Vagina (tissue), 2 donors: ENCODE data around the gene MPIG6B. TPM values are rescaled to one million over a fixed set of nuclear protein-coding genes. Genes with fewer than 3 reads are reported as not detected.

ENCODE experiments used
- DNase-seq, 2 donors: peaks; one replicate each; pipeline ENCODE4 v3.0.0-alpha.2; 2017; ENCODE audit errors: extremely low spot score in 2 of 2
- H3K27ac ChIP-seq: fragments of 200-600 bp; sonication (generic); one replicate; pipeline ENCODE4 v1.5.1; 2019
- H3K27me3 ChIP-seq: fragments of 200-600 bp; sonication (generic); one replicate; pipeline ENCODE4 v1.5.1; 2019
- H3K36me3 ChIP-seq, 2 donors: fragments of 200-600 bp; sonication (generic); one replicate each; pipeline ENCODE4 v1.5.1; 2017 to 2019
- H3K4me1 ChIP-seq: fragments of 200-600 bp; sonication (generic); one replicate; pipeline ENCODE4 v1.5.1; 2019
- H3K4me3 ChIP-seq, 2 donors: fragments of 200-600 bp; sonication (generic); 1 replicate in 1 of 2; 2 replicates in 1 of 2; pipeline ENCODE4 v1.5.1; 2016 to 2019
- H3K9me3 ChIP-seq: fragments of 200-600 bp; sonication (generic); one replicate; pipeline ENCODE4 v1.5.1; 2019
- POLR2A ChIP-seq, 2 donors: fragments of 450-650 bp; IDR thresholded peaks; one replicate each; pipeline ENCODE4 v1.6.1; 2017; ENCODE audit warnings: antibody characterized with exemption in 2 of 2, mild to moderate bottlenecking in 2 of 2, moderate library complexity in 2 of 2
- POLR2AphosphoS5 ChIP-seq, 2 donors: sonication (generic); formaldehyde crosslinking; IDR thresholded peaks; one replicate each; pipeline ENCODE4 v1.9.0; 2017; ENCODE audit warnings: antibody characterized with exemption in 2 of 2, mild to moderate bottlenecking in 2 of 2, low read depth in 1 of 2; ENCODE audit not compliant: insufficient read depth in 1 of 2
- intact Hi-C: fragments of 100-400 bp; cut with DNase I; formaldehyde crosslinking; loops from one replicate; pipeline ENCODE4 v1.15.1; 2023
- total RNA-seq: library from RNA; depleted of rRNA; stranded (reverse); fragments of >200 nt; gene quantifications from one replicate; pipeline ENCODE4 v1.2.3, GENCODE V29; 2016
- TF ChIP-seq, protein P1 (sequence below), 3 experiments: fragments of 450-650 bp in 2 of 3; fragments of 200-600 bp in 1 of 3; sonication (generic) in 1 of 3; IDR thresholded peaks; one replicate each; pipeline ENCODE4 v1.5.1; 2017 to 2019; ENCODE audit warnings: antibody characterized with exemption in 3 of 3, mild to moderate bottlenecking in 2 of 3, moderate library complexity in 2 of 3

MPIG6B gene
- total RNA-seq, 1 donor from 2014 or later: not detected

DNA sequence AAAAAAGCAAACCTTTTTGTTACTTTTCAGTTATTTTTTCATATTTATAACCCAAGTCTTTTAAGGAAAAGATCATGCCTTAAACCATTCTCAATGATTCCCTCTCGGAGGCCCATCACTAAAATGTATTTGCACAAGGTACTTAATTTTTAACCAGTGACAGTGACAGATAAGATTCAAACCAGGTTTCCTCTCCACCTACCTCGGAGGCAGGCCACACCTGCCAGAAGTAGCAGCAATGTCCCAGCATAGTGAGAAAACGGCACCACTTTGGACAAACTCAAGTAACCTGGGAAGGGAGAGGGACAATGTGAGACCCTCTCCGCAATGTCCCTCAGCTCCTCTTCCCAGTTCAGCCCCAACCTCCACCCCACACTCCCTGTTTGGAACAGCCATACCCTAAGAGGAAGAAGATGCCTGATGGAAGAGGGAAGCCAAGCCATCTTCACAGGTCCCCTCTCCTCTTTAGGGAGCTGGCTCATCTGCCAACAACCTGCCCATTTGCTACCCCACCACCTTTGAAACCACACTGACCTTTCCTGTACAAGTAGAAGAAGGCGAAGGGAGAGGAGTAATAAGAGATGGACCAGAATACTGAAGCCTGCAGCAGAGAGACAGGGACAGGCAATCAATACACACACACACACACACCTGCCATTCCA is 22.3 kb upstream of the MPIG6B start:
- Histone ChIP-seq H3K4me3 (no peak overlapping the region), H3K9me3 (no peaks in the 10 kb centered on the region), H3K27me3 (no peaks in the 10 kb centered on the region), H3K27ac (peak overlapping the region; percentile 98), H3K4me1 (peaks cover 28% of the 10 kb centered on the region), H3K36me3 (peaks cover 0 to 28% of the 10 kb centered on the region in 2 donors)
- DNase-seq: no peak
- TF ChIP-seq POLR2A (IDR thresholded peaks at IDR 0.05) (no peak), POLR2AphosphoS5 (IDR thresholded peaks at IDR 0.05; ENCODE audit: insufficient read depth in 1 of 2, low read depth in 1 of 2) (no peak)
- TF ChIP-seq, protein P1, sequence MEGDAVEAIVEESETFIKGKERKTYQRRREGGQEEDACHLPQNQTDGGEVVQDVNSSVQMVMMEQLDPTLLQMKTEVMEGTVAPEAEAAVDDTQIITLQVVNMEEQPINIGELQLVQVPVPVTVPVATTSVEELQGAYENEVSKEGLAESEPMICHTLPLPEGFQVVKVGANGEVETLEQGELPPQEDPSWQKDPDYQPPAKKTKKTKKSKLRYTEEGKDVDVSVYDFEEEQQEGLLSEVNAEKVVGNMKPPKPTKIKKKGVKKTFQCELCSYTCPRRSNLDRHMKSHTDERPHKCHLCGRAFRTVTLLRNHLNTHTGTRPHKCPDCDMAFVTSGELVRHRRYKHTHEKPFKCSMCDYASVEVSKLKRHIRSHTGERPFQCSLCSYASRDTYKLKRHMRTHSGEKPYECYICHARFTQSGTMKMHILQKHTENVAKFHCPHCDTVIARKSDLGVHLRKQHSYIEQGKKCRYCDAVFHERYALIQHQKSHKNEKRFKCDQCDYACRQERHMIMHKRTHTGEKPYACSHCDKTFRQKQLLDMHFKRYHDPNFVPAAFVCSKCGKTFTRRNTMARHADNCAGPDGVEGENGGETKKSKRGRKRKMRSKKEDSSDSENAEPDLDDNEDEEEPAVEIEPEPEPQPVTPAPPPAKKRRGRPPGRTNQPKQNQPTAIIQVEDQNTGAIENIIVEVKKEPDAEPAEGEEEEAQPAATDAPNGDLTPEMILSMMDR (IDR thresholded peaks at IDR 0.05): no peak
- intact Hi-C loops: loop anchor here (2.0 kb wide), 1 partner anchor 32 kb away; the partner anchor contains the start of gene LY6G5B

GRCh38 chr6:31701666-31702404 is 21.3 kb upstream of the MPIG6B start:
- no peaks in the 10 kb centered on the region for H3K27me3 ChIP-seq
- TF ChIP-seq POLR2AphosphoS5 (IDR thresholded peaks at IDR 0.05; ENCODE audit: insufficient read depth in 1 of 2, low read depth in 1 of 2) (no peak), POLR2A (IDR thresholded peaks at IDR 0.05) (no peak)
- TF ChIP-seq, protein P1 (IDR thresholded peaks at IDR 0.05): no peak

DNA sequence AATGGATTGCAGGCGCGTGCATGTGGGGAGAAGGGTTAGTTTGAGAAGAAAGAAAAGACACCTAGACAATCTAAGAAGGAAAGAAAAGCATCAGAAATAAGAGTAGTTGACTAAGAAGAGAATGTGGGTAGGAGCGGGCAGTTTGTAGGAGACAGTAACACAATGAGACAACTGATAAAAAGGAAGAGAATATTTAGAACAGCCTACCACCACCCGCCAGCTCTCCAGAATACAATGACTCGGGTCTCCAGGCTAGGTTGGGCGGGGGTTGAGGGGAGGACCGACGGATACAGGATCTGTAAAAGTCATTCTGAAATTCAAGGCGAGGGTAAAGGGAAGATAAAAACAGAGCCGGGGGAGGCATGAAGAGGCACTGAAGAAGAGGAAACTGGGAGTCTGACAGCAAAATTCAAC is 20.8 kb upstream of the MPIG6B start:
- no peaks in the 10 kb centered on the region for H3K27me3 ChIP-seq
- H3K9me3 ChIP-seq: no peaks in the 10 kb centered on the region
- H3K4me1 ChIP-seq: peaks cover 28% of the 10 kb centered on the region
- TF ChIP-seq POLR2A (IDR thresholded peaks at IDR 0.05) (no peak), POLR2AphosphoS5 (IDR thresholded peaks at IDR 0.05; ENCODE audit: insufficient read depth in 1 of 2, low read depth in 1 of 2) (no peak)
- TF ChIP-seq, protein P1 (IDR thresholded peaks at IDR 0.05): no peak
- DNase-seq: no peak
- peak overlapping the region; percentile 98 for H3K27ac ChIP-seq
- H3K36me3 ChIP-seq: peaks cover 0 to 15% of the 10 kb centered on the region in 2 donors
- intact Hi-C loops: no loop called here
- H3K4me3 ChIP-seq: peak overlapping the region; percentile 71 to 80

More at GRCh38 chr6:31701666-31702404, 21.3 kb upstream of the MPIG6B start:
- peaks cover 0 to 19% of the 10 kb centered on the region in 2 donors for H3K36me3 ChIP-seq
- H3K4me1 ChIP-seq: peaks cover 28% of the 10 kb centered on the region
- H3K9me3 ChIP-seq: no peaks in the 10 kb centered on the region
- intact Hi-C loops: loop anchor here (2.0 kb wide), 1 partner anchor 33 kb away; the partner anchor contains the start of gene LY6G5B
- DNase-seq: no peak
- H3K27ac ChIP-seq: peak overlapping the region; percentile 98
- peak overlapping the region; percentile 71 to 80 for H3K4me3 ChIP-seq

- Histone ChIP-seq H3K4me1 (peaks cover 28% of the 10 kb centered on the region), H3K27me3 (no peaks in the 10 kb centered on the region), H3K9me3 (no peaks in the 10 kb centered on the region), H3K27ac (peak within 1 kb of the TSS; percentile 98), H3K36me3 (peaks cover 0 to 15% of the 10 kb centered on the region in 2 donors), H3K4me3 (peak within 1 kb of the TSS; percentile 71 to 80)
- peak; percentile 94 to 98 for TF ChIP-seq POLR2A (IDR thresholded peaks at IDR 0.05)
- TF ChIP-seq, protein P1 (IDR thresholded peaks at IDR 0.05): peak in 1 of 3 experiments; percentile 22
- TF ChIP-seq POLR2AphosphoS5 (IDR thresholded peaks at IDR 0.05; ENCODE audit: insufficient read depth in 1 of 2, low read depth in 1 of 2): peak; percentile 100
- intact Hi-C loops: no loop called here
- peak; percentile 99 for DNase-seq
These were observed 20.1 kb upstream of the MPIG6B start, which contains the start of gene ABHD16A for GRCh38 chr6:31702819-31703716. Gene ABHD16A (minus strand): TSS chr6:31703324. CDS start chr6:31703281, 43 bp downstream.
